Lower leg skin (tissue), 4 donors: ENCODE measurements around the gene CDC42SE2. TPM values are rescaled to one million over a fixed set of nuclear protein-coding genes. Genes with fewer than 3 reads are reported as not detected.
"Not testable (repeated sequence)": the region's sequence is repeated elsewhere in the genome, so short reads cannot be mapped to it uniquely, and the experiment has no call there.

Source experiments
- DNase-seq, 2 donors: peaks; one replicate each; pipeline ENCODE4 v3.0.0-alpha.2; 2019; ENCODE audit warnings: low spot score in 2 of 2
- H3K4me3 ChIP-seq: fragments of 200-600 bp; sonication (generic); 2 replicates; pipeline ENCODE4 v1.5.1; 2017; ENCODE audit warnings: mild to moderate bottlenecking, low read depth; ENCODE audit not compliant: poor library complexity, severe bottlenecking
- CTCF ChIP-seq, 3 donors: fragments of 450-650 bp; IDR thresholded peaks; one replicate each; pipeline ENCODE4 v1.5.1; 2016; ENCODE audit warnings: antibody characterized with exemption in 3 of 3, mild to moderate bottlenecking in 3 of 3, moderate library complexity in 2 of 3
- POLR2A ChIP-seq, 2 donors: fragments of 450-650 bp; IDR thresholded peaks; one replicate each; pipeline ENCODE4 v1.6.1; 2016 to 2017; ENCODE audit warnings: antibody characterized with exemption in 2 of 2, mild to moderate bottlenecking in 1 of 2, moderate library complexity in 1 of 2
- WGBS, 2 donors: methylation state at CpG; one replicate each; pipeline ENCODE4 v1.1.5; 2018; 5-methylcytosine and 5-hydroxymethylcytosine counted together
- intact Hi-C: fragments of 100-400 bp; cut with DNase I; formaldehyde crosslinking; loops from one replicate; pipeline ENCODE4 v1.15.0; 2023; ENCODE audit warnings: low total_unique reads
- total RNA-seq, 4 donors: library from RNA; depleted of rRNA; stranded (reverse); fragments of >200 nt; gene quantifications; one replicate each; pipeline ENCODE4 v1.1.0, GENCODE V29; 2016

The CDC42SE2 gene
- total RNA-seq, 4 donors from 2014 or later, result 28.3 to 41.9 (median 34.2) TPM

- no peak for DNase-seq
- no peak overlapping the region for H3K4me3 ChIP-seq
- intact Hi-C loops, result no loop called here
- 11 to 31% methylated on average over 1 of the region's 1 CpG for WGBS, 2 donors
- no peak for TF ChIP-seq CTCF (IDR thresholded peaks at IDR 0.05)
These were observed 60.5 kb downstream of the CDC42SE2 start for GRCh38 chr5:131324303-131324702.

- WGBS, 2 donors, result 80 to 83% methylated on average over 3 of the region's 3 CpGs
- intact Hi-C loops, result no loop called here
- no peak overlapping the region for H3K4me3 ChIP-seq
- TF ChIP-seq CTCF (IDR thresholded peaks at IDR 0.05), result no peak
- TF ChIP-seq POLR2A (IDR thresholded peaks at IDR 0.05), result no peak
- DNase-seq, result no peak
These were observed 64.9 kb downstream of the CDC42SE2 start for GRCh38 chr5:131328536-131329285.

DNA sequence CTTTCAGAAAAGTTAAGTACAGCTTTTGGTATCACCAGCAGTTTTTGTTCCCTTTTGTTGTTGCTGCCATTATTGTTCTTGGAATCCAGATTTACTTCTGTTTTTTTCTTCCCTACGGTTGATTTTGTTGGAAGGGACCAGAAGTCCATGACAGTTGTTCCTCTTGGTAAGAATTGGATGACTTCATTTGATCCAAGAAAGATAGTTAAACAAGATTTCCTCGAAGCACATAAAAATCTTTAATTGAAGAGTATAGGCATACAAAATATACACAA, 65.4 kb downstream of the CDC42SE2 start:
- 58 to 70% methylated on average over 2 of the region's 2 CpGs for WGBS, 2 donors
- DNase-seq, result no peak
- intact Hi-C loops, result no loop called here
- H3K4me3 ChIP-seq, result no peak overlapping the region
- no peak for TF ChIP-seq POLR2A (IDR thresholded peaks at IDR 0.05)
- no peak for TF ChIP-seq CTCF (IDR thresholded peaks at IDR 0.05)

DNA sequence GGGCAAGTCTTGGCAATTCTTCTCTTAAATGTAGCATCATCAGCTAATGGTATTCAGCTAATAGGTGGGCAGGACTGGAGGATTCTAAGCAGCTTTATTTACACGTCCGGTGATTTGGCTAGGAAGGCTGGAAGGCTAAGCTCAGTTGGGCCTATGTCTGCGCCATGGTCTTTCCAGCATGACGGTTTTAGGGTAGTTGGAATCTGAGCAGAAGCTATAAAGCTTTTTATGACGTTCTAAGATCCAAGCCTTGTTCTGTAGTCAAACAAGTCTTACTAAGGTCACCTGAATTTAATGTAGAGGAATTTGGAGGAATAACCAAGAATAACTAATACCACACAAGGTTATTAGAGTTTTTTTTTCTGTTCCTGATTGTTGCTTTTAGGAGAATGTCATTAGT, 66.2 kb downstream of the CDC42SE2 start:
- intact Hi-C loops, result no loop called here
- no peak overlapping the region for H3K4me3 ChIP-seq
- WGBS, 2 donors, result 88 to 89% methylated on average over 5 of the region's 5 CpGs
- no peak for DNase-seq
- no peak for TF ChIP-seq POLR2A (IDR thresholded peaks at IDR 0.05)
- no peak for TF ChIP-seq CTCF (IDR thresholded peaks at IDR 0.05)

DNA sequence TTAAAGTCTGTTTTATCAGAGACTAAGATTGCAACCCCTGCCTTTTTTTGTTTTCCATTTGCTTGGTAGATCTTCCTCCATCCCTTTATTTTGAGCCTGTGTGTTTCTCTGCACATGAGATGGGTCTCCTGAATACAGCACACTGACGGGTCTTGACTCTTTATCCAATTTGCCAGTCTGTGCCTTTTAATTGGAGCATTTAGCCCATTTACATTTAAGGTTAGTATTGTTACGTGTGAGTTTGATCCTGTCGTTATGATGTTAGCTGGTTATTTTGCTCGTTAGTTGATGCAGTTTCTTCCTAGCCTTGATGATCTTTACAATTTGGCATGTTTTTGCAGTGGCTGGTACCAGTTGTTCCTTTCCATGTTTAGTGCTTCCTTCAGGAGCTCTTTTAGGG, 71.9 kb downstream of the CDC42SE2 start:
- 92 to 95% methylated on average over 3 to 4 of the region's 4 CpGs for WGBS, 2 donors
- H3K4me3 ChIP-seq, intact Hi-C loops, DNase-seq: not testable (repeated sequence)

GRCh38 chr5:131336801-131337200, 72.9 kb downstream of the CDC42SE2 start:
- H3K4me3 ChIP-seq, intact Hi-C loops, DNase-seq: not testable (repeated sequence)
- WGBS, 2 donors, result 88 to 98% methylated on average over 12 of the region's 12 CpGs

DNA sequence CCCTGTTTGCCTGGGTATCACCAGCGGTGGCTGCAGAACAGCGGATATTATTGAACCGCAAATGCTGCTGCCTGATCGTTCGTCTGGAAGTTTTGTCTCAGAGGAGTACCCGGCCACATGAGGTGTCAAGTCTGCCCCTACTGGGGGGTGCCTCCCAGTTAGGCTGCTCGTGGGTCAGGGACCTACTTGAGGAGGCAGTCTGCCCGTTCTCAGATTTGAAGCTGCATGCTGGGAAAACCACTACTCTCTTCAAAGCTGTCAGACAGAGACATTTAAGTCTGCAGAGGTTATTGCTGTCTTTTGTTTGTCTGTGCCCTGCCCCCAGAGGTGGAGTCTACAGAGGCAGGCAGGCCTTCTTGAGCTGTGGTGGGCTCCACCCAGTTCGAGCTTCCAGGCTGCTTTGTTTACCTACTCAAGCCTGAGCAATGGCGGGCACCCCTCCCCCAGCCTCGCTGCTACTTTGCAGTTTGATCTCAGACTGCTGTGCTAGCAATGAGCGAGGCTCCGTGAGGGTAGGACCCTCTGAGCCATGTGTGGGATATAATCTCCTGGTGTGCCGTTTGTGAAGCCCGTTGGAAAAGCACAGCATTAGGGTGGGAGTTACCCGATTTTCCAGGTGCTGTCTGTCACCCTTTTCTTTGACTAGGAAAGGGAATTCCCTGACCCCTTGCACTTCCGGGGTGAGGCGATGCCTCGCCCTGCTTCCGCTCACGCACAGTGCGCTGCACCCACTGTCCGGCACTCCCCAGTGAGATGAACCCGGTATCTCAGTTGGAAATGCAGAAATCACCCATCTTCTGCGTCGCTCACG, 73.6 kb downstream of the CDC42SE2 start:
- intact Hi-C loops, H3K4me3 ChIP-seq, DNase-seq: not testable (repeated sequence)
- WGBS, 2 donors, result 97% methylated on average over 27 of the region's 27 CpGs
